Effector memory CD8-positive, alpha-beta T cell (primary cell): ENCODE measurements around the gene ZP4.

Source experiments
- ATAC-seq: fragments of 150-1000 bp; cut with Tn5 transposase; replicated peaks from 2 replicates; pipeline ENCODE4 v1.10.0; 2021; ENCODE audit warnings: mild to moderate bottlenecking, moderate library complexity
- DNase-seq, 3 experiments: peaks; one replicate each; pipeline ENCODE4 v3.0.0; 2021
- H3K27ac Mint-ChIP-seq, 2 donors: one replicate each; pipeline ENCODE4 v1.8.0; 2022; ENCODE audit warnings: mild to moderate bottlenecking in 2 of 2, mixed read lengths in 2 of 2, moderate library complexity in 2 of 2
- H3K27me3 Mint-ChIP-seq, 2 donors: one replicate each; pipeline ENCODE4 v1.8.0; 2022; ENCODE audit warnings: mixed read lengths in 2 of 2
- H3K36me3 Mint-ChIP-seq: one replicate; pipeline ENCODE4 v1.8.0; 2022; ENCODE audit warnings: mild to moderate bottlenecking, moderate library complexity, mixed read lengths; ENCODE audit not compliant: insufficient read depth
- H3K4me1 Mint-ChIP-seq, 2 donors: one replicate each; pipeline ENCODE4 v1.8.0; 2022; ENCODE audit warnings: low read depth in 2 of 2, mixed read lengths in 2 of 2
- H3K4me3 Mint-ChIP-seq, 2 donors: one replicate each; pipeline ENCODE4 v1.8.0; 2022; ENCODE audit warnings: mild to moderate bottlenecking in 2 of 2, mixed read lengths in 2 of 2, moderate library complexity in 2 of 2
- H3K9me3 Mint-ChIP-seq, 2 donors: one replicate each; pipeline ENCODE4 v1.8.0; 2022; ENCODE audit warnings: mixed read lengths in 2 of 2
- total RNA-seq, 9 experiments: gene quantifications; one replicate each; lab custom pipeline; 2026; lab: John Stamatoyannopoulos, UW

Gene ZP4
- 0 reads per million in 9 experiments for total RNA-seq

GRCh38 chr1:237890822-237891221 lies at the start of gene ZP4:
Gene ZP4, minus strand, starts transcription at chr1:237890922. Its CDS starts 287 bp downstream, at chr1:237890635.
- no peaks in the 10 kb centered on the region for H3K36me3 Mint-ChIP-seq
- ATAC-seq: no peak
- no peak within 1 kb of the TSS for H3K4me3 Mint-ChIP-seq
- H3K4me1 Mint-ChIP-seq: no peaks in the 10 kb centered on the region
- H3K27ac Mint-ChIP-seq: no peak within 1 kb of the TSS
- H3K27me3 Mint-ChIP-seq: no peaks in the 10 kb centered on the region
- H3K9me3 Mint-ChIP-seq: peaks cover 0 to 8% of the 10 kb centered on the region in 2 donors
- no peak for DNase-seq

GRCh38 chr1:237938553-237938952 lies 47.8 kb upstream of the ZP4 start:
- no peak overlapping the region for H3K27ac Mint-ChIP-seq
- H3K27me3 Mint-ChIP-seq: no peaks in the 10 kb centered on the region
- no peak overlapping the region for H3K4me3 Mint-ChIP-seq
- no peaks in the 10 kb centered on the region for H3K36me3 Mint-ChIP-seq
- no peaks in the 10 kb centered on the region for H3K4me1 Mint-ChIP-seq
- peaks cover 4 to 13% of the 10 kb centered on the region in 2 donors for H3K9me3 Mint-ChIP-seq
- DNase-seq (no peak), ATAC-seq (no peak)

- no peaks in the 10 kb centered on the region for H3K36me3 Mint-ChIP-seq
- H3K4me1 Mint-ChIP-seq: no peaks in the 10 kb centered on the region
- H3K4me3 Mint-ChIP-seq: no peak overlapping the region
- no peaks in the 10 kb centered on the region for H3K27me3 Mint-ChIP-seq
- H3K9me3 Mint-ChIP-seq: peaks cover 4 to 13% of the 10 kb centered on the region in 2 donors
- DNase-seq: no peak
- H3K27ac Mint-ChIP-seq: no peak overlapping the region
- no peak for ATAC-seq
These were observed 47.3 kb upstream of the ZP4 start for GRCh38 chr1:237938068-237938467.

- ATAC-seq (no peak), DNase-seq (no peak)
- Mint-ChIP-seq H3K4me1 (no peaks in the 10 kb centered on the region), H3K4me3 (no peak overlapping the region), H3K36me3 (no peaks in the 10 kb centered on the region), H3K27ac (no peak overlapping the region), H3K9me3 (peaks cover 3 to 5% of the 10 kb centered on the region in 2 donors), H3K27me3 (no peaks in the 10 kb centered on the region)
These were observed 42.1 kb upstream of the ZP4 start for GRCh38 chr1:237932816-237933215.

GRCh38 chr1:237931581-237931980 lies 40.9 kb upstream of the ZP4 start:
- ATAC-seq (no peak), DNase-seq (no peak)
- no peak overlapping the region for H3K4me3 Mint-ChIP-seq
- no peaks in the 10 kb centered on the region for H3K4me1 Mint-ChIP-seq
- no peak overlapping the region for H3K27ac Mint-ChIP-seq
- peaks cover 0 to 4% of the 10 kb centered on the region in 2 donors for H3K9me3 Mint-ChIP-seq
- peaks cover 0 to 6% of the 10 kb centered on the region in 2 donors for H3K27me3 Mint-ChIP-seq
- no peaks in the 10 kb centered on the region for H3K36me3 Mint-ChIP-seq

DNA sequence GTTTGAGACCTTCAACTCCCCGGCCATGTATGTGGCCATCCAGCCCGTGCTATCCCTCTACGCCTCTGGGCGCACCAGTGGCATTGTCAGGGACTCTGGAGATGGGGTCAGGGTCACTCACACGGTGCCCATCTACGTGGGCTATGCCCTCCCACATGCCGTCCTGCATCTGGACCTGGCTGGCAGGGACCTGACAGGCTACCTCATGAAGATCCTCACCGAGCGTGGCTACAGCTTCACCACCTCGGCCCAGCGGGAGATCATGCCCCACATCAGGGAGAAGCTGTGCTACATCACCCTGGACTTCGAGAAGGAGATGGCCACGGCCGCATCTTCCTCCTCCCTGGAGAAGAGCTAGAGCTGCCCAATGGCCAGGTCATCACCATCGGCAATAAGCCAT lies 36.5 kb upstream of the ZP4 start:
- no peak overlapping the region for H3K27ac Mint-ChIP-seq
- no peaks in the 10 kb centered on the region for H3K36me3 Mint-ChIP-seq
- ATAC-seq (no peak), DNase-seq (no peak)
- H3K4me3 Mint-ChIP-seq: no peak overlapping the region
- no peaks in the 10 kb centered on the region for H3K4me1 Mint-ChIP-seq
- H3K27me3 Mint-ChIP-seq: peaks cover 0 to 6% of the 10 kb centered on the region in 2 donors
- peaks cover 0 to 2% of the 10 kb centered on the region in 2 donors for H3K9me3 Mint-ChIP-seq

- Mint-ChIP-seq H3K9me3 (peaks cover 0 to 3% of the 10 kb centered on the region in 2 donors), H3K27ac (no peak overlapping the region), H3K4me3 (no peak overlapping the region), H3K4me1 (no peaks in the 10 kb centered on the region), H3K27me3 (no peaks in the 10 kb centered on the region), H3K36me3 (no peaks in the 10 kb centered on the region)
- DNase-seq: no peak
- no peak for ATAC-seq
These were observed 30.6 kb upstream of the ZP4 start for GRCh38 chr1:237921306-237921705.

GRCh38 chr1:237913345-237913744 lies 22.6 kb upstream of the ZP4 start:
- H3K27me3 Mint-ChIP-seq: no peaks in the 10 kb centered on the region
- H3K27ac Mint-ChIP-seq: no peak overlapping the region
- DNase-seq (no peak), ATAC-seq (no peak)
- no peaks in the 10 kb centered on the region for H3K36me3 Mint-ChIP-seq
- H3K9me3 Mint-ChIP-seq: peaks cover 6 to 7% of the 10 kb centered on the region in 2 donors
- H3K4me1 Mint-ChIP-seq: no peaks in the 10 kb centered on the region
- H3K4me3 Mint-ChIP-seq: no peak overlapping the region

- ATAC-seq (no peak), DNase-seq (no peak)
- H3K4me3 Mint-ChIP-seq: no peak overlapping the region
- H3K4me1 Mint-ChIP-seq: no peaks in the 10 kb centered on the region
- H3K27me3 Mint-ChIP-seq: no peaks in the 10 kb centered on the region
- no peaks in the 10 kb centered on the region for H3K36me3 Mint-ChIP-seq
- no peak overlapping the region for H3K27ac Mint-ChIP-seq
- H3K9me3 Mint-ChIP-seq: peaks cover 7 to 10% of the 10 kb centered on the region in 2 donors
These were observed 21.2 kb upstream of the ZP4 start for GRCh38 chr1:237911911-237912310.

- DNase-seq: no peak
- H3K4me3 Mint-ChIP-seq: no peak overlapping the region
- peaks cover 7 to 9% of the 10 kb centered on the region in 2 donors for H3K9me3 Mint-ChIP-seq
- H3K27ac Mint-ChIP-seq: no peak overlapping the region
- H3K27me3 Mint-ChIP-seq: no peaks in the 10 kb centered on the region
- no peaks in the 10 kb centered on the region for H3K4me1 Mint-ChIP-seq
- H3K36me3 Mint-ChIP-seq: no peaks in the 10 kb centered on the region
- no peak for ATAC-seq
These were observed 20.1 kb upstream of the ZP4 start for GRCh38 chr1:237910834-237911233.

GRCh38 chr1:237903961-237904360 lies 13.2 kb upstream of the ZP4 start:
- Mint-ChIP-seq H3K9me3 (peaks cover 0 to 8% of the 10 kb centered on the region in 2 donors), H3K36me3 (no peaks in the 10 kb centered on the region), H3K27me3 (no peaks in the 10 kb centered on the region), H3K4me1 (no peaks in the 10 kb centered on the region), H3K4me3 (no peak overlapping the region), H3K27ac (no peak overlapping the region)
- ATAC-seq: no peak
- no peak for DNase-seq

GRCh38 chr1:237902960-237903743 lies 12.4 kb upstream of the ZP4 start:
- no peak for DNase-seq
- no peaks in the 10 kb centered on the region for H3K36me3 Mint-ChIP-seq
- no peaks in the 10 kb centered on the region for H3K27me3 Mint-ChIP-seq
- H3K27ac Mint-ChIP-seq: no peak overlapping the region
- H3K4me1 Mint-ChIP-seq: no peaks in the 10 kb centered on the region
- peaks cover 0 to 10% of the 10 kb centered on the region in 2 donors for H3K9me3 Mint-ChIP-seq
- no peak for ATAC-seq
- no peak overlapping the region for H3K4me3 Mint-ChIP-seq

DNA sequence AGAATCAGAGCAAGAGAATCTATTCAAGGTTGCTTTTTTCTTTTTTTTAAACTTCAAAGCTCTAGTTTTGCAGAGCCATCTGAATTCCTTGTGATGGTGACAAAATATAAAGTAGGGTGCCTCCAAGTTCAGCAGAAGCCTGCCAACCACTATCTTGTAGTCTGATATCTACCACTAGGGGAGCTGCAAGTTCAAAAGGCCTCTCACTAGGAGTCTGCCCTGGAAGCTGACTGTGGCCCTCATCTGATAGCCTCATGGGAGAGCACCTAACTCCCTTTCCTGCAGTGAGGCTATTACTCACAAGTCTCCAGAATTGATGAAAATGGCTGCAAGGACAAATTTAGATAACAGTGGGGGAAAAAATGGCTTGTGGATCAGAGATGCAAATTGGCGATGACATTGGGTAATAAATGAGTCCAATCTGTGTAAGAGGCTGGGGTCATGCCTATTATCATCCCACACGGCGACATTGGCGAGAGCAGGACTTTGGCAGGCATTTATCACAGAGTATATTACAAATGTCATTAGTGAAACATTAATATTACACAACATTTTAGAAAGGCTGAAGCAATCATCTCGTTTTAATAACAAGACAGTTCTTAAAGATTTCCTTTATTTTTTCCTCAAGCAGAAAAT lies 10.7 kb upstream of the ZP4 start:
- peaks cover 0 to 5% of the 10 kb centered on the region in 2 donors for H3K9me3 Mint-ChIP-seq
- no peaks in the 10 kb centered on the region for H3K27me3 Mint-ChIP-seq
- no peak overlapping the region for H3K4me3 Mint-ChIP-seq
- no peaks in the 10 kb centered on the region for H3K36me3 Mint-ChIP-seq
- DNase-seq (no peak), ATAC-seq (no peak)
- H3K27ac Mint-ChIP-seq: no peak overlapping the region
- no peaks in the 10 kb centered on the region for H3K4me1 Mint-ChIP-seq

DNA sequence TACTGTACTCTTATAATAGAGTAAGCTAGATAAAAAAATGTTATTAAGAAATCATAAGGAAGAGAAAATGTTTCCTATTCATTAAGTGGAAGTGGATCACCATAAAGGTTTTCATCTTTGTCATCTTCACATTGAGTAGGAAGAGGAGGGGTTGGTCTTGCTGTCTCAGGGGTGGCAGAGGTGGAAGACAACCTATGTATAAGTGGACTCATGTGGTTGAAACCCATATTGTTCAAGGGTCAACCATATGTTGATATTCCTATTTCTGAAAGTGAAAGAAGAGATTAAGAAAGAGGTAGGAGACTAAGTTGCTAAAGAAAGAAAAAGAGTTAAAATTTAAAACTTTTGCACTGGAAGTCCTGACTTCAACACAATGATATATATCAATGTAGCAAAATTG lies 4.9 kb upstream of the ZP4 start:
- ATAC-seq: no peak
- Mint-ChIP-seq H3K27ac (no peak overlapping the region), H3K27me3 (no peaks in the 10 kb centered on the region), H3K36me3 (no peaks in the 10 kb centered on the region), H3K4me3 (no peak overlapping the region), H3K9me3 (peaks cover 0 to 7% of the 10 kb centered on the region in 2 donors), H3K4me1 (no peaks in the 10 kb centered on the region)
- DNase-seq: no peak
